Urinary bladder (tissue), 4 donors: Measurements from ENCODE around the gene SNX6. TPM values are rescaled to one million over a fixed set of nuclear protein-coding genes. Genes with fewer than 3 reads are reported as not detected.
"Not testable (repeated sequence)": the region's sequence is repeated elsewhere in the genome, so short reads cannot be mapped to it uniquely, and the experiment has no call there.

Source experiments
- DNase-seq: peaks from one replicate; pipeline ENCODE4 v3.0.0-alpha.2; 2015; ENCODE audit errors: extremely low spot score
- H3K27ac ChIP-seq: one replicate; pipeline ENCODE4 v1.5.1; 2013; ENCODE audit warnings: low read depth, mild to moderate bottlenecking, moderate library complexity
- H3K36me3 ChIP-seq: one replicate; pipeline ENCODE4 v1.6.1; 2013; ENCODE audit warnings: mild to moderate bottlenecking, moderate library complexity; ENCODE audit not compliant: insufficient read depth
- H3K4me1 ChIP-seq: one replicate; pipeline ENCODE4 v1.6.1; 2013; ENCODE audit warnings: mild to moderate bottlenecking, moderate library complexity; ENCODE audit not compliant: insufficient read depth
- H3K4me3 ChIP-seq: one replicate; pipeline ENCODE4 v1.5.1; 2013; ENCODE audit warnings: low read depth, low read length
- WGBS: extraction: QIAGEN DNeasy Blood & Tissue Kit; methylation state at CpG from one replicate; pipeline ENCODE4 v1.1.7; 2013; 5-methylcytosine and 5-hydroxymethylcytosine counted together
- polyA plus RNA-seq: library from polyadenylated mRNA; stranded (reverse); fragments of 200-250 nt; gene quantifications from one replicate; pipeline ENCODE4 v1.2.3, GENCODE V29; 2013
- total RNA-seq: library from RNA; depleted of rRNA; stranded (reverse); fragments of >200 nt; gene quantifications from one replicate; pipeline ENCODE4 v1.2.3, GENCODE V29; 2014
- donor health status: healthy with polysubstance abuse.
- donor health status: healthy.

Gene SNX6
- total and polyA plus RNA-seq, 2 donors = 58.9 to 171 TPM

- no peak overlapping the region for H3K27ac ChIP-seq
- DNase-seq = no peak
- no peaks in the 10 kb centered on the region for H3K4me1 ChIP-seq
- no peak overlapping the region for H3K4me3 ChIP-seq
- H3K36me3 ChIP-seq = no peaks in the 10 kb centered on the region
- over 99% methylated on average over 3 of the region's 3 CpGs for WGBS
Measured at GRCh38 chr14:34571771-34572170, 58.2 kb downstream of the SNX6 start.

GRCh38 chr14:34569750-34570149 is 60.2 kb downstream of the SNX6 start:
- WGBS = 97% methylated on average over 4 of the region's 4 CpGs
- Histone ChIP-seq H3K36me3 (no peaks in the 10 kb centered on the region), H3K4me1 (no peaks in the 10 kb centered on the region), H3K4me3 (no peak overlapping the region), H3K27ac (no peak overlapping the region)
- no peak for DNase-seq

GRCh38 chr14:34568803-34569202 is 61.1 kb downstream of the SNX6 start:
- Histone ChIP-seq H3K4me3 (no peak overlapping the region), H3K27ac (no peak overlapping the region), H3K4me1 (no peaks in the 10 kb centered on the region), H3K36me3 (no peaks in the 10 kb centered on the region)
- no peak for DNase-seq
- WGBS = 83% methylated on average over 13 of the region's 13 CpGs

- 97% methylated on average over 8 of the region's 8 CpGs for WGBS
- Histone ChIP-seq H3K4me1 (no peaks in the 10 kb centered on the region), H3K36me3 (no peaks in the 10 kb centered on the region), H3K27ac (no peak overlapping the region), H3K4me3 (no peak overlapping the region)
- DNase-seq = no peak
Measured at GRCh38 chr14:34562776-34563150, 67.2 kb downstream of the SNX6 start.

GRCh38 chr14:34562037-34562775 is 67.7 kb downstream of the SNX6 start:
- not testable (repeated sequence) for H3K4me3 ChIP-seq, H3K36me3 ChIP-seq, H3K4me1 ChIP-seq, H3K27ac ChIP-seq, DNase-seq
- 93% methylated on average over 7 of the region's 8 CpGs for WGBS

GRCh38 chr14:34556498-34556829 is 73.5 kb downstream of the SNX6 start:
- WGBS = no CpG with 5 or more reads among the region's 35 CpGs
- not testable (repeated sequence) for H3K4me3 ChIP-seq

GRCh38 chr14:34555583-34556497 is 74.1 kb downstream of the SNX6 start:
- not testable (repeated sequence) for H3K4me3 ChIP-seq, H3K4me1 ChIP-seq, H3K27ac ChIP-seq, DNase-seq, H3K36me3 ChIP-seq
- no CpG with 5 or more reads among the region's 49 CpGs for WGBS

More at GRCh38 chr14:34556498-34556829, 73.5 kb downstream of the SNX6 start:
- not testable (repeated sequence) for H3K4me1 ChIP-seq, H3K36me3 ChIP-seq, H3K27ac ChIP-seq, DNase-seq

- DNase-seq = no peak
- H3K4me1 ChIP-seq = no peaks in the 10 kb centered on the region
- no peaks in the 10 kb centered on the region for H3K36me3 ChIP-seq
- WGBS = 62% methylated on average over 9 of the region's 9 CpGs
- peak overlapping the region; percentile 47 for H3K27ac ChIP-seq
- no peak overlapping the region for H3K4me3 ChIP-seq
Measured at GRCh38 chr14:34554540-34555250, 75.3 kb downstream of the SNX6 start.

- not testable (repeated sequence) for DNase-seq, H3K27ac ChIP-seq, H3K4me3 ChIP-seq, H3K4me1 ChIP-seq, H3K36me3 ChIP-seq
- 92% methylated on average over 19 of the region's 19 CpGs for WGBS
Measured at GRCh38 chr14:34549276-34549966, 80.5 kb downstream of the SNX6 start.

GRCh38 chr14:34548472-34548981 is 81.4 kb downstream of the SNX6 start:
- WGBS = 93% methylated on average over 14 of the region's 14 CpGs
- DNase-seq = no peak
- H3K4me1 ChIP-seq = no peaks in the 10 kb centered on the region
- H3K27ac ChIP-seq = no peak overlapping the region
- no peak overlapping the region for H3K4me3 ChIP-seq
- H3K36me3 ChIP-seq = no peaks in the 10 kb centered on the region

GRCh38 chr14:34547136-34547520 is 82.8 kb downstream of the SNX6 start:
- not testable (repeated sequence) for DNase-seq, H3K27ac ChIP-seq, H3K4me1 ChIP-seq, H3K36me3 ChIP-seq, H3K4me3 ChIP-seq
- WGBS = no CpG with 5 or more reads among the region's 16 CpGs

- not testable (repeated sequence) for H3K36me3 ChIP-seq, DNase-seq, H3K4me3 ChIP-seq, H3K27ac ChIP-seq, H3K4me1 ChIP-seq
- WGBS = no CpG with 5 or more reads among the region's 68 CpGs
Measured at GRCh38 chr14:34546272-34547135, 83.4 kb downstream of the SNX6 start.
